Upper lobe of left lung (tissue), 6 donors: ENCODE results near the gene KDM8. TPM values are rescaled to one million over a fixed set of nuclear protein-coding genes. Genes with fewer than 3 reads are reported as not detected.

ENCODE experiments used
- ATAC-seq, 2 donors: fragments of 200-7000 bp; cut with Tn5 transposase; one replicate each; pipeline ENCODE4 v1.9.1; 2022; ENCODE audit warnings: mild to moderate bottlenecking in 2 of 2, moderate library complexity in 2 of 2; ENCODE audit not compliant: low FRiP score in 2 of 2
- DNase-seq, 2 donors: peaks; one replicate each; pipeline ENCODE4 v3.0.0-alpha.2; 2019 to 2020
- H3K27ac ChIP-seq, 4 donors: fragments of 200-600 bp; sonication (generic); one replicate each; pipeline ENCODE4 v1.5.1; 2016 to 2019
- H3K27me3 ChIP-seq, 4 donors: fragments of 200-600 bp; sonication (generic); one replicate each; pipeline ENCODE4 v1.5.1; 2017 to 2019
- H3K36me3 ChIP-seq, 4 donors: fragments of 200-600 bp; sonication (generic); one replicate each; pipeline ENCODE4 v1.5.1; 2016 to 2019
- H3K4me1 ChIP-seq, 4 donors: fragments of 200-600 bp; sonication (generic); one replicate each; pipeline ENCODE4 v1.5.1; 2018 to 2019
- H3K4me3 ChIP-seq, 4 donors: fragments of 200-600 bp; sonication (generic); one replicate each; pipeline ENCODE4 v1.5.1; 2017 to 2019; ENCODE audit warnings: mild to moderate bottlenecking in 2 of 4, moderate library complexity in 1 of 4
- H3K9me3 ChIP-seq, 4 donors: fragments of 200-600 bp; sonication (generic); one replicate each; pipeline ENCODE4 v1.5.1; 2018 to 2019
- EP300 ChIP-seq, 4 donors: sonication (generic); formaldehyde crosslinking; IDR thresholded peaks; one replicate each; pipeline ENCODE4 v1.5.1; 2017; ENCODE audit warnings: antibody characterized with exemption in 4 of 4, control low read depth in 2 of 4
- POLR2A ChIP-seq, 4 donors: fragments of 450-650 bp; IDR thresholded peaks; one replicate each; pipeline ENCODE4 v1.5.1; 2016 to 2017; ENCODE audit warnings: antibody characterized with exemption in 4 of 4, mild to moderate bottlenecking in 2 of 4
- POLR2AphosphoS5 ChIP-seq, 2 donors: sonication (generic); formaldehyde crosslinking; IDR thresholded peaks; one replicate each; pipeline ENCODE4 v1.5.1; 2017; ENCODE audit warnings: antibody characterized with exemption in 2 of 2
- WGBS, 2 donors: methylation state at CpG; one replicate each; pipeline ENCODE4 v1.1.5; 2017 to 2018; 5-methylcytosine and 5-hydroxymethylcytosine counted together
- total RNA-seq, 6 donors: library from RNA; depleted of rRNA in 4 of 6; stranded (reverse); fragments of >200 nt in 4 of 6; gene quantifications; one replicate each; pipeline versions ENCODE4 v1.1.0 to v1.2.1, GENCODE V29; 2016 to 2021
- TF ChIP-seq, protein P1 (sequence below), 6 experiments: fragments of 450-650 bp in 4 of 6; fragments of 200-600 bp in 2 of 6; sonication (generic) in 2 of 6; IDR thresholded peaks; one replicate each; pipeline ENCODE4 v1.5.1; 2016 to 2019; ENCODE audit warnings: antibody characterized with exemption in 6 of 6
- donor health status: DM: no; HTN: no; CAD: no; lungs with moderate emphysema.
- donor health status: DM: no; HTN: yes; CAD: no; lungs with severe emphysema.

Gene KDM8
- total RNA-seq, 6 donors from 2014 or later = 5.1 to 50.3 (median 6.2) TPM

GRCh38 chr16:27230562-27231001 is 27.3 kb downstream of the KDM8 start:
- Histone ChIP-seq H3K9me3 (no peaks in the 10 kb centered on the region), H3K36me3 (peaks cover 0 to 54% (median 22%) of the 10 kb centered on the region in 4 donors), H3K4me3 (no peak overlapping the region), H3K27me3 (no peaks in the 10 kb centered on the region), H3K27ac (peak overlapping the region in 1 of 4 donors; percentile 17), H3K4me1 (peaks cover 16 to 47% (median 29%) of the 10 kb centered on the region in 4 donors)
- TF ChIP-seq POLR2A (IDR thresholded peaks at IDR 0.05) = no peak
- TF ChIP-seq, protein P1, sequence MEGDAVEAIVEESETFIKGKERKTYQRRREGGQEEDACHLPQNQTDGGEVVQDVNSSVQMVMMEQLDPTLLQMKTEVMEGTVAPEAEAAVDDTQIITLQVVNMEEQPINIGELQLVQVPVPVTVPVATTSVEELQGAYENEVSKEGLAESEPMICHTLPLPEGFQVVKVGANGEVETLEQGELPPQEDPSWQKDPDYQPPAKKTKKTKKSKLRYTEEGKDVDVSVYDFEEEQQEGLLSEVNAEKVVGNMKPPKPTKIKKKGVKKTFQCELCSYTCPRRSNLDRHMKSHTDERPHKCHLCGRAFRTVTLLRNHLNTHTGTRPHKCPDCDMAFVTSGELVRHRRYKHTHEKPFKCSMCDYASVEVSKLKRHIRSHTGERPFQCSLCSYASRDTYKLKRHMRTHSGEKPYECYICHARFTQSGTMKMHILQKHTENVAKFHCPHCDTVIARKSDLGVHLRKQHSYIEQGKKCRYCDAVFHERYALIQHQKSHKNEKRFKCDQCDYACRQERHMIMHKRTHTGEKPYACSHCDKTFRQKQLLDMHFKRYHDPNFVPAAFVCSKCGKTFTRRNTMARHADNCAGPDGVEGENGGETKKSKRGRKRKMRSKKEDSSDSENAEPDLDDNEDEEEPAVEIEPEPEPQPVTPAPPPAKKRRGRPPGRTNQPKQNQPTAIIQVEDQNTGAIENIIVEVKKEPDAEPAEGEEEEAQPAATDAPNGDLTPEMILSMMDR (IDR thresholded peaks at IDR 0.05) = peak in 2 of 6 experiments; percentile 17 to 26
- DNase-seq (no peak), ATAC-seq (no peak)
- 88 to 92% methylated on average over 11 to 12 of the region's 16 CpGs for WGBS, 2 donors

DNA sequence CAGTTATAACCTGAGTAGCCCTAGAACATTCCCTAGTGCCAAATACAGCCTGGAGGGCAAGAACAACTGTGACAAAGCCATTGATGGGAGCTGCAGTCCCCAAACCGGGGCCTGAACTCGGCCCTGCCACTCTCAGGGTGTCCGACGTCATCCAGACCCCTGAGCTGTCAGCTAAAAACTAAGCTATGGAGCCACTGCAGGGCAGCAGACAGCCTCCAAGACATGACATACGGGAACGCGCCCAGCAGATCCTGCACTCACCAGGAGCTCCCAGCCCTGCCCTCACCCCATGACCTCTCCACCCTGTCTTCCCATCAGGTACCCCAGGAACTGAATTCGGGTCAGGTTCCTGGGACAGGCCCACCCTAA is 28.4 kb downstream of the KDM8 start:
- TF ChIP-seq POLR2A (IDR thresholded peaks at IDR 0.05) = no peak
- TF ChIP-seq, protein P1 (IDR thresholded peaks at IDR 0.05) = no peak
- no peak for TF ChIP-seq POLR2AphosphoS5 (IDR thresholded peaks at IDR 0.05)
- TF ChIP-seq EP300 (IDR thresholded peaks at IDR 0.05) = no peak
- peaks cover 0 to 45% (median 21%) of the 10 kb centered on the region in 4 donors for H3K36me3 ChIP-seq
- DNase-seq (no peak), ATAC-seq (no peak)
- H3K27me3 ChIP-seq = no peaks in the 10 kb centered on the region
- H3K4me3 ChIP-seq = no peak overlapping the region
- H3K4me1 ChIP-seq = peaks cover 27 to 58% (median 40%) of the 10 kb centered on the region in 4 donors
- peak overlapping the region in 1 of 4 donors; percentile 86 for H3K27ac ChIP-seq
- 78 to 93% methylated on average over 7 to 8 of the region's 8 CpGs for WGBS, 2 donors
- H3K9me3 ChIP-seq = no peaks in the 10 kb centered on the region

- H3K4me3 ChIP-seq = no peak overlapping the region
- peaks cover 0 to 44% (median 21%) of the 10 kb centered on the region in 4 donors for H3K36me3 ChIP-seq
- DNase-seq (no peak), ATAC-seq (no peak)
- H3K27me3 ChIP-seq = no peaks in the 10 kb centered on the region
- TF ChIP-seq EP300 (IDR thresholded peaks at IDR 0.05) = no peak
- TF ChIP-seq POLR2AphosphoS5 (IDR thresholded peaks at IDR 0.05) = no peak
- TF ChIP-seq POLR2A (IDR thresholded peaks at IDR 0.05) = no peak
- TF ChIP-seq, protein P1 (IDR thresholded peaks at IDR 0.05) = no peak
- H3K27ac ChIP-seq = peak overlapping the region in 3 of 4 donors; percentile 10 to 95 (median 86)
- H3K9me3 ChIP-seq = no peaks in the 10 kb centered on the region
- 77 to 88% methylated on average over 18 to 26 of the region's 26 CpGs for WGBS, 2 donors
- H3K4me1 ChIP-seq = peaks cover 33 to 58% (median 41%) of the 10 kb centered on the region in 4 donors
Measured at GRCh38 chr16:27232061-27232900, 29.0 kb downstream of the KDM8 start.

DNA sequence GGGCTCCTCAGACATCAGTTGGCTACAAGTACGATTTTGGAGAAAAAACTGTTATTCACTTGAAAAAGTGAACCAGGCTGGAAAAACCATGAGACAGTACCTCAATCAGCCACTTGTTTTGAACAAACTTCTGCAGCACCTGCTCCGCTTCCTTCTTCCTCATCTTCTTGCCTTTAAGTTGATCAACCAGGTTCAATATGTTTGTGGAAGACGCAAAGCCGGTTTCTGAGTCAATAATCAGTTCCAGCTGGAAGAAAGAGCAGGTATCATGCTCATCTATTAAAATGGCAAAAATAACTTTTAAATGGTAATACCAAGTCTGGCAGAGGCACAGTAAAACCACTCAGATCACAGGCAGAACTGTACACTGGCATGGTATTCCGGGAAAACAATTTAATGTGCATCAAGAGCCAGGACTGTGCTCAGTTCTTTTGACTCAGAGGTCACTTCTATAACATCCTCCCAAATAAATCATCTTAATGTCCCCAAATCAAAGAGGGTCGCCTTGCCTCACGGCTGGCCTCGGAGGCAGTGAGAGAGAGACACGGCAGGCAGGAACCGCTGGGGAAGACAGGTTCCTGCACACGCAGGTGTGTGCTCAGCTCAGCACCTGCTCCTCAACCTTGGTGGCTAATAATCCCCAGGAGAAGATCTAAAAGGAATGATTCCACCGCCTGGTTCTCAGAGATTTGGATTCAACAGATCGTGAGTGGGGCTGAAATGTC is 29.7 kb downstream of the KDM8 start:
- Histone ChIP-seq H3K36me3 (peaks cover 0 to 44% (median 21%) of the 10 kb centered on the region in 4 donors), H3K4me3 (no peak overlapping the region), H3K4me1 (peaks cover 40 to 60% (median 47%) of the 10 kb centered on the region in 4 donors), H3K9me3 (no peaks in the 10 kb centered on the region), H3K27ac (peak overlapping the region in 2 of 4 donors; percentile 86 to 95), H3K27me3 (no peaks in the 10 kb centered on the region)
- no peak for TF ChIP-seq POLR2A (IDR thresholded peaks at IDR 0.05)
- no peak for TF ChIP-seq POLR2AphosphoS5 (IDR thresholded peaks at IDR 0.05)
- TF ChIP-seq, protein P1 (IDR thresholded peaks at IDR 0.05) = no peak
- TF ChIP-seq EP300 (IDR thresholded peaks at IDR 0.05) = no peak
- ATAC-seq (no peak), DNase-seq (no peak)
- WGBS, 2 donors = 88 to 93% methylated on average over 13 of the region's 13 CpGs
